Sigmoid colon (tissue), 4 donors: ENCODE data around the gene XRCC5.

Experiments
- CTCF ChIP-seq, 4 experiments: fragments of 450-650 bp in 3 of 4; fragments of 200-600 bp in 1 of 4; IDR thresholded peaks; one replicate each; pipeline ENCODE4 v1.5.1; 2016 to 2019; ENCODE audit warnings: antibody characterized with exemption in 4 of 4, mild to moderate bottlenecking in 3 of 4, moderate library complexity in 2 of 4
- EP300 ChIP-seq, 4 donors: sonication (generic); formaldehyde crosslinking; IDR thresholded peaks; one replicate each; pipeline ENCODE4 v1.6.1; 2017; ENCODE audit warnings: antibody characterized with exemption in 4 of 4
- POLR2A ChIP-seq, 2 donors: fragments of 450-650 bp; IDR thresholded peaks; one replicate each; pipeline ENCODE4 v1.6.1; 2016; ENCODE audit warnings: antibody characterized with exemption in 2 of 2, mild to moderate bottlenecking in 2 of 2, moderate library complexity in 2 of 2
- POLR2AphosphoS5 ChIP-seq, 4 donors: sonication (generic); formaldehyde crosslinking; IDR thresholded peaks; one replicate each; pipeline ENCODE4 v1.6.1; 2017; ENCODE audit warnings: antibody characterized with exemption in 4 of 4

DNA sequence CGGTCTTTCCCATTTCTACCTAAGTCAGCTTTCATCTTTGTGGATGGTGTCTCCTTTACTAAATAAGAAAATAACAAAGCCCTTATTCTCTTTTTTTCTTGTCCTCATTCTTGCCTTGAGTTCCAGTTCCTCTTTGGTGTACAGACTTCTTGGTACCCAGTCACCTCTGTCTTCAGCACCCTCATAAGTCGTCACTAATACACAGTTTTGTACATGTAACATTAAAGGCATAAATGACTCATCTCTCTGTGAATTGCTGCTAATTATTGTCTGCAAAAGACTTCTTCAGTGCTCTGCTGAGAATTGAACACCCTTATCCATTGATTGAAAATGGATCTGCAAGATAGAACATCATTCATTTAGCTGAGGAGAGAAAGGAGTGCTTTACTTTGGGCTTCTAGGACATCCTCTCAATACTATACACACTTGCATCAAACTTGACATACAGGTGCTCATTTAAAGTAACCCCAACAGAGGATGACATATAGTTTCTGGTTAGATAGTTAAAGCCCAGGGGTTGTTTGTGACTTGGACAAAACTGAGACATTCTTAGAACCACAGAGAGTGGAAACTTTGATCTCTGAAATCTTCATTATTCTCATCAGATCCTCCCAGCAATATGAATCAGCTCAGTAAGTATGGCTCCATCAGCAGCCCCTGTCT, 97.0 kb downstream of the XRCC5 start:
- no peak for TF ChIP-seq CTCF (IDR thresholded peaks at IDR 0.05)
- TF ChIP-seq EP300 (IDR thresholded peaks at IDR 0.05) = no peak
- no peak for TF ChIP-seq POLR2AphosphoS5 (IDR thresholded peaks at IDR 0.05)
- no peak for TF ChIP-seq POLR2A (IDR thresholded peaks at IDR 0.05)
